Osteocyte (in vitro differentiated cells): ENCODE data around the gene CASKIN1. TPM values are rescaled to one million over a fixed set of nuclear protein-coding genes. Genes with fewer than 3 reads are reported as not detected.

Experiments used
- DNase-seq: peaks from one replicate; pipeline ENCODE4 v3.0.0; 2021; ENCODE audit warnings: mixed read lengths; ENCODE audit not compliant: unreplicated experiment; ENCODE audit errors: extremely low spot score
- H3K27ac Mint-ChIP-seq: one replicate; pipeline ENCODE4 v1.8.0; 2021; ENCODE audit warnings: mild to moderate bottlenecking, mixed read lengths; ENCODE audit not compliant: unreplicated experiment
- H3K27me3 Mint-ChIP-seq: one replicate; pipeline ENCODE4 v1.8.0; 2021; ENCODE audit warnings: mixed read lengths; ENCODE audit not compliant: unreplicated experiment
- H3K36me3 Mint-ChIP-seq: one replicate; pipeline ENCODE4 v1.8.0; 2021; ENCODE audit warnings: mixed read lengths; ENCODE audit not compliant: unreplicated experiment
- H3K4me1 Mint-ChIP-seq: one replicate; pipeline ENCODE4 v1.8.0; 2021; ENCODE audit warnings: mixed read lengths; ENCODE audit not compliant: unreplicated experiment
- H3K4me3 Mint-ChIP-seq: one replicate; pipeline ENCODE4 v1.8.0; 2021; ENCODE audit warnings: mild to moderate bottlenecking, moderate library complexity, mixed read lengths; ENCODE audit not compliant: unreplicated experiment
- H3K9me3 Mint-ChIP-seq: one replicate; pipeline ENCODE4 v1.8.0; 2021; ENCODE audit warnings: mixed read lengths; ENCODE audit not compliant: unreplicated experiment
- CTCF ChIP-seq: fragments of 200-600 bp; sonication (generic); IDR thresholded peaks from 2 replicates; pipeline ENCODE4 v1.5.0; 2021; ENCODE audit warnings: antibody characterized with exemption, mild to moderate bottlenecking, moderate library complexity
- total RNA-seq: library from RNA; stranded (reverse); gene quantifications from 2 replicates; pipeline ENCODE4 v1.2.1, GENCODE V29; 2021

Gene CASKIN1
- total RNA-seq, 1 donor from 2014 or later, result 2.4 TPM

- no peak for TF ChIP-seq CTCF
- H3K27ac Mint-ChIP-seq, result no peak overlapping the region
- H3K4me1 Mint-ChIP-seq, result no peaks in the 10 kb centered on the region
- no peaks in the 10 kb centered on the region for H3K27me3 Mint-ChIP-seq
- DNase-seq, result no peak
- peaks cover 9% of the 10 kb centered on the region for H3K36me3 Mint-ChIP-seq
- no peak overlapping the region for H3K4me3 Mint-ChIP-seq
- H3K9me3 Mint-ChIP-seq, result no peaks in the 10 kb centered on the region
Measured at GRCh38 chr16:2179576-2179975, 16.8 kb downstream of the CASKIN1 start.

GRCh38 chr16:2179107-2179501 lies 17.3 kb downstream of the CASKIN1 start:
- Mint-ChIP-seq H3K27me3 (no peaks in the 10 kb centered on the region), H3K9me3 (no peaks in the 10 kb centered on the region), H3K27ac (no peak overlapping the region), H3K4me3 (no peak overlapping the region), H3K36me3 (peaks cover 13% of the 10 kb centered on the region), H3K4me1 (no peaks in the 10 kb centered on the region)
- no peak for DNase-seq
- TF ChIP-seq CTCF, result no peak

GRCh38 chr16:2178321-2179106 lies 17.9 kb downstream of the CASKIN1 start:
- no peak for TF ChIP-seq CTCF
- no peaks in the 10 kb centered on the region for H3K9me3 Mint-ChIP-seq
- H3K4me3 Mint-ChIP-seq, result no peak overlapping the region
- no peaks in the 10 kb centered on the region for H3K27me3 Mint-ChIP-seq
- H3K36me3 Mint-ChIP-seq, result peaks cover 17% of the 10 kb centered on the region
- no peak overlapping the region for H3K27ac Mint-ChIP-seq
- no peaks in the 10 kb centered on the region for H3K4me1 Mint-ChIP-seq
- DNase-seq, result no peak

GRCh38 chr16:2177561-2177960 lies 18.8 kb downstream of the CASKIN1 start:
- no peaks in the 10 kb centered on the region for H3K4me1 Mint-ChIP-seq
- no peak overlapping the region for H3K27ac Mint-ChIP-seq
- no peak for TF ChIP-seq CTCF
- no peak for DNase-seq
- H3K36me3 Mint-ChIP-seq, result peaks cover 18% of the 10 kb centered on the region
- H3K27me3 Mint-ChIP-seq, result no peaks in the 10 kb centered on the region
- no peak overlapping the region for H3K4me3 Mint-ChIP-seq
- no peaks in the 10 kb centered on the region for H3K9me3 Mint-ChIP-seq

- Mint-ChIP-seq H3K4me3 (no peak overlapping the region), H3K36me3 (peaks cover 18% of the 10 kb centered on the region), H3K27ac (no peak overlapping the region), H3K4me1 (no peaks in the 10 kb centered on the region), H3K9me3 (no peaks in the 10 kb centered on the region), H3K27me3 (no peaks in the 10 kb centered on the region)
- no peak for DNase-seq
- no peak for TF ChIP-seq CTCF
Measured at GRCh38 chr16:2177101-2177500, 19.3 kb downstream of the CASKIN1 start.
